ENCODE data around the gene TMEM250. TPM values are rescaled to one million over a fixed set of nuclear protein-coding genes. Genes with fewer than 3 reads are reported as not detected.

The TMEM250 gene
- total RNA-seq, 1 experiment from 2014 or later = 37.5 TPM

DNA sequence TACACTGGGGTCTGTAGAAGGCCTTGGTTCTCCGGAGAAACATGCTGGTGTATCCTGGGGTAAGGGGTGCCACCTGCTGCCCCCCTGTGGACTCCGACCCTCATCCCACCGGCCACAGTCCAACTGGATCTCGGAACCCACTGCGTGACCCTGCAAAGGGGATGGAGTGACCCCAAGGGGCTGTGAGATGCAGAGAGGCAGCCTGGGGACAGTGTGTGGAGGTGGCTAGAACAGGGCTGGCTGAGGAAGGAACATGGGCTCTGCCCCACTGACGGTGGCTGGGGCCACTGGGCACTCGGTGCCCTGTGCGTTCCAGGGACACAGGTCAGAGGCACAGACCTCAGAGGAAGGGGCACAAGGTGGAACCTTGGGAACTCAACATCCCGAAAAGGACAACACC, 25.9 kb downstream of the TMEM250 start:
- Histone ChIP-seq H3K79me2 (ENCODE audit: insufficient read depth, low read length) (peaks cover 69% of the 10 kb centered on the region), H2AFZ (ENCODE audit: low read depth, low read length, poor library complexity, severe bottlenecking) (no peak overlapping the region), H3K27me3 (ENCODE audit: insufficient read depth, low read length) (no peaks in the 10 kb centered on the region), H3K27ac (ENCODE audit: low read depth, low read length) (peak overlapping the region; percentile 97), H3K4me2 (ENCODE audit: low read length) (peak overlapping the region; percentile 99), H4K20me1 (ENCODE audit: insufficient read depth) (no peaks in the 10 kb centered on the region), H3K9me2 (ENCODE audit: insufficient read depth) (no peaks in the 10 kb centered on the region), H3K4me1 (ENCODE audit: control insufficient read depth in 1 of 2, insufficient read depth in 2 of 2, low read length in 2 of 2) (peaks cover 34 to 54% of the 10 kb centered on the region in 2 experiments), H3K9me3 (ENCODE audit: control insufficient read depth in 1 of 2, insufficient read depth in 1 of 2, low read depth in 1 of 2, low read length in 2 of 2) (no peaks in the 10 kb centered on the region), H3K4me3 (replicated peaks in 1 of 2; ENCODE audit: low read depth in 1 of 2, low read length in 2 of 2) (peak overlapping the region; percentile 78 to 88), H3K9ac (ENCODE audit: low read length) (peak overlapping the region; percentile 84), H3K36me3 (ENCODE audit: control insufficient read depth in 1 of 2, insufficient read depth in 2 of 2, low read length in 2 of 2) (0 out of 4 replicates have a peak, but pooled peaks cover 0 to 7% of the 10 kb centered on the region in 2 experiments)
- intact Hi-C loops (cut with micrococcal nuclease) = no loop called here
- BruUV-seq (replicated peaks) = no TSS peak
- no peak for ATAC-seq
- TF ChIP-seq CEBPB (IDR thresholded peaks at IDR 0.05; ENCODE audit: low read depth) = no peak
- no peak for DNase-seq (ENCODE audit: low read depth, low spot score)
- POLR2A ChIA-PET = no interaction called here
- RAD21 ChIA-PET (ENCODE audit: low non-redundant PET in 1 of 2, low total read pairs in 2 of 2, uncharacterized antibody in 2 of 2, unreplicated experiment in 2 of 2) = interaction anchor here in 1 of 2 experiments (1.5 kb wide), 1 partner anchor 25 kb away, joined by 4 read pairs; no protein-coding TSS in a partner anchor
- CTCF ChIA-PET = interaction anchor here (1.1 to 1.6 kb wide), 2 partner anchors 27 to 46 kb away, joined by 4 to 5 read pairs; no protein-coding TSS in a partner anchor

DNA sequence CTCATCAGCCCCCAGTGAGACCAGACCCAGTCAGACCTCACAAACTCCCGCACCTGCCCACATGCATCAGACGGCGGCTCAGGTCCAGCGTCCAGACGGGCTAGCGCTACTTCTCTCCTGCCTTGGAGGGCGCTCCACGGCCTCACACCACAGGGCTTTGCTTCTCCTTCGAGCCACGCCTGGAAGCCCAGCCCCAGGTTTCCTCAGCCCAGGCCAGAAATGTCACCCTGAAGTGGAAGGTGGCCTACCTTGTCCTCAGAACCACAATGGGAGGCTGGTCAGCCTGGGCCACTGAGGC, 26.4 kb downstream of the TMEM250 start:
- intact Hi-C loops (cut with micrococcal nuclease) = no loop called here
- peaks cover 73% of the 10 kb centered on the region for H3K79me2 ChIP-seq (ENCODE audit: insufficient read depth, low read length)
- H4K20me1 ChIP-seq (ENCODE audit: insufficient read depth) = no peaks in the 10 kb centered on the region
- H3K9ac ChIP-seq (ENCODE audit: low read length) = peak overlapping the region; percentile 84; the same call in 1 of the 2 replicates
- POLR2A ChIA-PET = no interaction called here
- no peaks in the 10 kb centered on the region for H3K9me2 ChIP-seq (ENCODE audit: insufficient read depth)
- no TSS peak for BruUV-seq (replicated peaks)
- H3K4me2 ChIP-seq (ENCODE audit: low read length) = peak overlapping the region; percentile 99; the same call in 1 of the 2 replicates
- TF ChIP-seq ELF1 (IDR thresholded peaks at IDR 0.05; ENCODE audit: borderline replicate concordance, low read depth) (no peak), POLR2A (IDR thresholded peaks at IDR 0.05; ENCODE audit: borderline replicate concordance, extremely low read depth, insufficient read depth, insufficient read length) (no peak), CEBPB (IDR thresholded peaks at IDR 0.05; ENCODE audit: low read depth) (no peak)
- no peaks in the 10 kb centered on the region for H3K9me3 ChIP-seq (ENCODE audit: control insufficient read depth in 1 of 2, insufficient read depth in 1 of 2, low read depth in 1 of 2, low read length in 2 of 2)
- CTCF ChIA-PET = no interaction called here
- peak overlapping the region; percentile 97; the same call in 1 of the 2 replicates for H3K27ac ChIP-seq (ENCODE audit: low read depth, low read length)
- H3K4me1 ChIP-seq (ENCODE audit: control insufficient read depth in 1 of 2, insufficient read depth in 2 of 2, low read length in 2 of 2) = peaks cover 34 to 54% of the 10 kb centered on the region in 2 experiments
- no peak overlapping the region for H3K4me3 ChIP-seq (replicated peaks in 1 of 2; ENCODE audit: low read depth in 1 of 2, low read length in 2 of 2)
- ATAC-seq (no peak), DNase-seq (ENCODE audit: low read depth, low spot score) (no peak)
- 0 out of 4 replicates have a peak, but pooled peaks cover 0 to 7% of the 10 kb centered on the region in 2 experiments for H3K36me3 ChIP-seq (ENCODE audit: control insufficient read depth in 1 of 2, insufficient read depth in 2 of 2, low read length in 2 of 2)
- no peak overlapping the region for H2AFZ ChIP-seq (ENCODE audit: low read depth, low read length, poor library complexity, severe bottlenecking)
- no peaks in the 10 kb centered on the region for H3K27me3 ChIP-seq (ENCODE audit: insufficient read depth, low read length)
- RAD21 ChIA-PET (ENCODE audit: low non-redundant PET in 1 of 2, low total read pairs in 2 of 2, uncharacterized antibody in 2 of 2, unreplicated experiment in 2 of 2) = no interaction called here
